ENCODE data around the gene ARL2BP. TPM values are rescaled to one million over a fixed set of nuclear protein-coding genes. Genes with fewer than 3 reads are reported as not detected.
A peak's percentile ranks its signal among the peaks of the same experiment; 100 is the strongest.
"Not testable (repeated sequence)": the region's sequence is repeated elsewhere in the genome, so short reads cannot be mapped to it uniquely, and the experiment has no call there.

The ARL2BP gene
- total RNA-seq = 10 to 100 TPM; 33.3 to 36.9 TPM

DNA sequence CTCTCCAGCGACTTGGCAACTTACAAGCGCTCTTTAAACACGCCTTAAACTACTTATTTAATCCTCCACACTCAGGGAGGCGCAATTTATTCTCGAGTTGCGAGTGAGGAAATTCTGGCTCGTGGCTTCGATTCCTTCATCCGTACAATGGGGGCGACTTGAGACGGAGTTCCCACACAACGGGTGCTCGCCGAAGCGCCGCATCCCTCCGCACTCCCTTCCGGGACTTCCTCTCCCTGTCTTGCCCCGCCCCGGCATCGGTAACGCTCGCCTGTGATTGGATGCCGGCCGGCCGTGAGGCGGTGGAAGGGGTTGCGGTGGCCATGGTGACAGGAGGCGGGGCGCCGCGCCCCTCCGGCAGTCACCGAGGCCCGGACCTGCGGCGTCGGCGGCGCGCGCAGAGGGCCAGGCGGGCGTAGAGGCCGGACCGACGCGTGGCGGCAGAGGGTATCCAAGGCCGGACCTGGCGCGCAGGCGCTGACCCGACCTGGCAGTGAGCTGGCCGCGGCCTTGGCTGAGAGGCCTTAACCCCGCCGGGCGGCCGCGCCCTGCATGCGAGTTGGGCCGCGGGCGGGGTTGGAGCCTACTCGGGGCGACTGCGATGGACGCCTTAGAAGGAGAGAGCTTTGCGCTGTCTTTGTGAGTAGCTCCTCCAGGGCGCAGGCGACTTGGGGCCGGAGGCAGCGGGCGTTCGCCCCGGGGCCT lies at the start of gene ARL2BP:
Gene ARL2BP, plus strand, starts transcription at position 493 of the 705 bp plus-strand sequence. Its CDS starts 109 bp downstream, at position 602.
- POLR2A ChIA-PET = interaction anchor here (0.6 to 1.4 kb wide), 5 partner anchors 12 to 203 kb away, joined by 3 to 7 read pairs (median 3); partner anchors contain the start of genes CIAPIN1 and COQ9
- Mint-ChIP-seq H3K4me1 (ENCODE audit: low read depth) (peaks cover 18% of the 10 kb centered on the region), H3K27me3 (ENCODE audit: low read depth) (no peaks in the 10 kb centered on the region)

GRCh38 chr16:57196286-57196685 lies 48.8 kb upstream of the ARL2BP start:
- ATAC-seq (no peak), DNase-seq (no peak)
- Mint-ChIP-seq H3K4me1 (ENCODE audit: low read depth) (peaks cover 6% of the 10 kb centered on the region), H3K27me3 (ENCODE audit: low read depth) (no peaks in the 10 kb centered on the region), H3K4me3 (no peak overlapping the region), H3K27ac (no peak overlapping the region), H3K9me3 (ENCODE audit: insufficient read depth) (no peaks in the 10 kb centered on the region), H3K36me3 (ENCODE audit: low read depth) (peaks cover 12% of the 10 kb centered on the region)
- ChIA-PET CTCF (interaction anchor here (0.9 to 1.9 kb wide), 2 partner anchors 9 to 10 kb away, joined by 3 to 5 read pairs; partner anchors contain the start of genes PSME3IP1 and RSPRY1), POLR2A (interaction anchor here (1.1 kb wide), 1 partner anchor 9 kb away, joined by 3 read pairs; no protein-coding TSS in a partner anchor)

More for the DNA sequence above, at the start of gene ARL2BP:
- H3K4me3 Mint-ChIP-seq = peak within 1 kb of the TSS; percentile 87
- ATAC-seq (peak; percentile 98), DNase-seq (peak; percentile 98)
- H3K27ac Mint-ChIP-seq = peak within 1 kb of the TSS; percentile 93
- H3K9me3 Mint-ChIP-seq (ENCODE audit: insufficient read depth) = no peaks in the 10 kb centered on the region
- CTCF ChIA-PET = interaction anchor here (1.0 to 1.4 kb wide), 4 partner anchors 22 to 55 kb away, joined by 3 to 8 read pairs (median 4); no protein-coding TSS in a partner anchor
- H3K36me3 Mint-ChIP-seq (ENCODE audit: low read depth) = peaks cover 30% of the 10 kb centered on the region

DNA sequence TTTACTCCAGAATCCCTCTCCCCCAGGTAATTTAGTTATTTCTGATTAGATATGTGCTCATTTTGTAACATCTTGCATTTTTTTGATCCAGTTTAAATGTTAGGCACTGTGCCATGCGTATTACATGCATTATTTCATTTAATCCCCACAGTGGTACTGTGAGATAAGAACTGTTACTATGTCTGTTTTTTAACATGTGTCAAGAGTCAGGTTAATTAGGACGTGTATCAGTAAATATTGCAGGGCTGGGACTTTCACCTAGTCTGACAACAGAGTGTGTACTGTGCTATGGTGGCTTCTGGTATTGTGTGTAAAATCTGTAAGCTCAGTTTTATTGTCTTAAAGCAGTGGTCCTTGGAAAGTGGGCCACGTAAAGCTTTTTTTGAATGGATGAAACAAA lies 48.3 kb upstream of the ARL2BP start:
- peaks cover 6% of the 10 kb centered on the region for H3K4me1 Mint-ChIP-seq (ENCODE audit: low read depth)
- no peak for ATAC-seq
- no peak overlapping the region for H3K4me3 Mint-ChIP-seq
- ChIA-PET POLR2A (interaction anchor here (1.1 kb wide), 1 partner anchor 9 kb away, joined by 3 read pairs; no protein-coding TSS in a partner anchor), CTCF (interaction anchor here (0.9 to 1.9 kb wide), 2 partner anchors 9 to 11 kb away, joined by 3 to 5 read pairs; partner anchors contain the start of genes PSME3IP1 and RSPRY1)
- DNase-seq = no peak
- H3K36me3 Mint-ChIP-seq (ENCODE audit: low read depth) = peaks cover 12% of the 10 kb centered on the region
- H3K9me3 Mint-ChIP-seq (ENCODE audit: insufficient read depth) = no peaks in the 10 kb centered on the region
- H3K27me3 Mint-ChIP-seq (ENCODE audit: low read depth) = no peaks in the 10 kb centered on the region
- no peak overlapping the region for H3K27ac Mint-ChIP-seq

DNA sequence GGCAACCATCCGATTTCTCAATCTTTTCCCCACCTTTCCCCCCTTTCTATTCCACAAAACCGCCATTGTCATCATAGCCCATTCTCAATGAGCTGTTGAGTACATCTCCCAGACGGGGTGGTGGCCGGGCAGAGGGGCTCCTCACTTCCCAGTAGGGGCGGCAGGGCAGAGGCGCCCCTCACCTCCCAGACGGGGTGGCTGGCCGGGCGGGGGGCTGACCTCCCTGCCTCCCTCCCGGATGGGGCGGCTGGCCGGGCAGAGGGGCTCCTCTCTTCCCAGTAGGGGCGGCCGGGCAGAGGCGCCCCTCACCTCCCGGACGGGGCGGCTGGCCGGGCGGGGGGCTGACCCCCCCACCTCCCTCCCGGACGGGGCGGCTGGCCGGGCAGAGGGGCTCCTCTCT lies 44.7 kb upstream of the ARL2BP start:
- H3K4me1 Mint-ChIP-seq (ENCODE audit: low read depth); H3K27me3 Mint-ChIP-seq (ENCODE audit: low read depth); H3K4me3 Mint-ChIP-seq; ATAC-seq; H3K27ac Mint-ChIP-seq; CTCF ChIA-PET; H3K9me3 Mint-ChIP-seq (ENCODE audit: insufficient read depth); DNase-seq; POLR2A ChIA-PET: not testable (repeated sequence)
- H3K36me3 Mint-ChIP-seq (ENCODE audit: low read depth) = peaks cover 19% of the 10 kb centered on the region

- H3K27me3 Mint-ChIP-seq (ENCODE audit: low read depth); CTCF ChIA-PET; POLR2A ChIA-PET; H3K9me3 Mint-ChIP-seq (ENCODE audit: insufficient read depth); DNase-seq; H3K4me1 Mint-ChIP-seq (ENCODE audit: low read depth); H3K4me3 Mint-ChIP-seq; H3K27ac Mint-ChIP-seq; ATAC-seq: not testable (repeated sequence)
- H3K36me3 Mint-ChIP-seq (ENCODE audit: low read depth) = peaks cover 25% of the 10 kb centered on the region
These were observed 44.1 kb upstream of the ARL2BP start for GRCh38 chr16:57200926-57201325.

DNA sequence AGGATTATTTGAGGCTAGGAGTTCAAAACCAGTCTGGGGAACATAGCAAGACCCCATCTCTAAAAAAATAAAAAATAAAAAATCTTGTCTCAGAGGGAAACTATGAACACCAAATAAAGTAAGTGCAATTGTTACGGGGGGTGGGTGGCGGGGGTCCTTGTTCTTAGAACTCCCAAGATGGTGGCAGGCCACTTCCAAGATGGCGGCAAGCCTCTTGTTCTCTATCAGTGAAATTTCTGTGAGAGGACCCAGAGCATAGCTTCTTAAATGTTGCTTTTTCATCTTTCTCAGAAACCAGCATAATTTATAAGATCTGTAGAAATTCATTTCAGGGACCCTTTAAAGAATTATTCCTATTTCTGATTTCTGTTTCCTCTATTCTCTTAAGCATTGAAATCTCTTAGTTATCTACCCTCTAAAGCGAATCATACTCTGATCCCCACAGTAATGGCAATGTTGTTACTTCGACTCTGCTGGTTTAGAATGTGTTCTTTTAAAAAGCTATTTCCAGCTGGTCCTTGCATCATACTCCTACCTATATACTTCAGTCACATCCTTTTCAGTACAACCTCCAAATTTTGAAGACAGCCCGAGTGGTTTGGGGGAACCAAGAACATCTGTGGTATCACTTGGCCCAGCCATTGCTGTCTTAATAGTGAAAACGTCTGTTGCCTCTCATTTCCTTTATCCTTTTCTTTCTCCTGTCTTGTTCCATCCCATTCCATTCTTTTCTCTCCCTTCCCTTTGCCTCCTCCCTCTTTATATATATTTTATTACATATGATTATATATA lies 42.8 kb upstream of the ARL2BP start:
- no peak overlapping the region for H3K27ac Mint-ChIP-seq
- no peaks in the 10 kb centered on the region for H3K27me3 Mint-ChIP-seq (ENCODE audit: low read depth)
- H3K4me3 Mint-ChIP-seq = no peak overlapping the region
- ChIA-PET POLR2A (no interaction called here), CTCF (no interaction called here)
- no peaks in the 10 kb centered on the region for H3K9me3 Mint-ChIP-seq (ENCODE audit: insufficient read depth)
- H3K4me1 Mint-ChIP-seq (ENCODE audit: low read depth) = peaks cover 2% of the 10 kb centered on the region
- ATAC-seq (no peak), DNase-seq (no peak)
- peaks cover 23% of the 10 kb centered on the region for H3K36me3 Mint-ChIP-seq (ENCODE audit: low read depth)

DNA sequence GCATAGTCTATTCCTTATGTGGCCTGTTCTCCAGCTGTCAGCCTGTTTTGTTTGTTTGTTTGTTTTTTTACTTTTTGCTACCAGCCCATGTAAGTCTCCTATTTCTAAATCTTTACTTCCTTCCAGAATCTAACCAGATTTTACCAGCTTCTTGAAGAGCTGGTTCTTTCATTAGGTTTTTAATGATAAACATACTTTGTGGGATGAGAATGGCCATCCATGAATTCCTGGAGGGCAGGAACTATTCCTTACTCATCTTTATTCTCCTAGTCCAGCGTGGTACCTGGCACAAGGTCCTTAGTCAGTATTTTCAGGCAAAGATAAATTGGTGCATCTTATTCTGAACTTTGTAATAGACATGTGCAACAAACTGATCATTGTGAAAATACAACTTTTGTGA lies 41.6 kb upstream of the ARL2BP start:
- peaks cover 2% of the 10 kb centered on the region for H3K4me1 Mint-ChIP-seq (ENCODE audit: low read depth)
- ChIA-PET CTCF (interaction anchor here (1.6 kb wide), 1 partner anchor 21 kb away, joined by 4 read pairs; no protein-coding TSS in a partner anchor), POLR2A (no interaction called here)
- peaks cover 29% of the 10 kb centered on the region for H3K36me3 Mint-ChIP-seq (ENCODE audit: low read depth)
- H3K27ac Mint-ChIP-seq = no peak overlapping the region
- no peaks in the 10 kb centered on the region for H3K27me3 Mint-ChIP-seq (ENCODE audit: low read depth)
- DNase-seq (no peak), ATAC-seq (no peak)
- H3K4me3 Mint-ChIP-seq = no peak overlapping the region
- no peaks in the 10 kb centered on the region for H3K9me3 Mint-ChIP-seq (ENCODE audit: insufficient read depth)

GRCh38 chr16:57204675-57205074 lies 40.4 kb upstream of the ARL2BP start:
- Mint-ChIP-seq H3K4me3 (no peak overlapping the region), H3K36me3 (ENCODE audit: low read depth) (peaks cover 30% of the 10 kb centered on the region), H3K9me3 (ENCODE audit: insufficient read depth) (no peaks in the 10 kb centered on the region), H3K27me3 (ENCODE audit: low read depth) (no peaks in the 10 kb centered on the region), H3K27ac (no peak overlapping the region), H3K4me1 (ENCODE audit: low read depth) (peaks cover 2% of the 10 kb centered on the region)
- CTCF ChIA-PET = interaction anchor here (0.7 to 2.0 kb wide), 3 partner anchors 20 to 690 kb away, joined by 4 to 7 read pairs (median 4); no protein-coding TSS in a partner anchor
- ATAC-seq (no peak), DNase-seq (no peak)
- POLR2A ChIA-PET = no interaction called here

GRCh38 chr16:57208926-57209325 lies 36.1 kb upstream of the ARL2BP start:
- CTCF ChIA-PET = no interaction called here

DNA sequence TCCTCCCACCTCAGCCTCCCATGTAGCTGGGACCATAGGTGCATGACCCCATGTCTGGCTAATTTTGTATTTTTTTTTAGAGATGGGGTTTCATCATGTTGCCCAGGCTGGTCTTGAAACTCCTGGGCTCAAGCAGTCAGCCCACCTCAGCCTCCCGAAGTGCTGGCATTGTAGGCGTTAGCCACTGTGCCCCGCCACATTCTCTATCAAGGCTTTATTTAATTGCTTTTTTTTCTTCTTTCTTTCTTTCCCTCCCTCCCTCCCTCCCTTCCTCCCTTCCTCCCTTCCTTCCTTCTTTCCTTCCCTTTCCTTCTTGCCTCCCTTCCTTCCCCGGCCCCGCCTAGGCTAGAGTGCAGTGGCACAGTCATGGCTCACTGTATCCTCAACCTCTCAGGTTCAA lies 35.3 kb upstream of the ARL2BP start:
- POLR2A ChIA-PET = no interaction called here
- Mint-ChIP-seq H3K9me3 (ENCODE audit: insufficient read depth) (peaks cover 9% of the 10 kb centered on the region), H3K4me1 (ENCODE audit: low read depth) (no peaks in the 10 kb centered on the region), H3K36me3 (ENCODE audit: low read depth) (peaks cover 62% of the 10 kb centered on the region), H3K27me3 (ENCODE audit: low read depth) (no peaks in the 10 kb centered on the region), H3K4me3 (no peak overlapping the region), H3K27ac (no peak overlapping the region)
- DNase-seq (no peak), ATAC-seq (no peak)
- CTCF ChIA-PET = no interaction called here

More at GRCh38 chr16:57208926-57209325, 36.1 kb upstream of the ARL2BP start:
- H3K27ac Mint-ChIP-seq = no peak overlapping the region
- POLR2A ChIA-PET = no interaction called here
- H3K4me1 Mint-ChIP-seq (ENCODE audit: low read depth) = no peaks in the 10 kb centered on the region
- peaks cover 1% of the 10 kb centered on the region for H3K9me3 Mint-ChIP-seq (ENCODE audit: insufficient read depth)
- peaks cover 57% of the 10 kb centered on the region for H3K36me3 Mint-ChIP-seq (ENCODE audit: low read depth)
- H3K27me3 Mint-ChIP-seq (ENCODE audit: low read depth) = no peaks in the 10 kb centered on the region
- no peak for DNase-seq
- no peak for ATAC-seq
- no peak overlapping the region for H3K4me3 Mint-ChIP-seq

DNA sequence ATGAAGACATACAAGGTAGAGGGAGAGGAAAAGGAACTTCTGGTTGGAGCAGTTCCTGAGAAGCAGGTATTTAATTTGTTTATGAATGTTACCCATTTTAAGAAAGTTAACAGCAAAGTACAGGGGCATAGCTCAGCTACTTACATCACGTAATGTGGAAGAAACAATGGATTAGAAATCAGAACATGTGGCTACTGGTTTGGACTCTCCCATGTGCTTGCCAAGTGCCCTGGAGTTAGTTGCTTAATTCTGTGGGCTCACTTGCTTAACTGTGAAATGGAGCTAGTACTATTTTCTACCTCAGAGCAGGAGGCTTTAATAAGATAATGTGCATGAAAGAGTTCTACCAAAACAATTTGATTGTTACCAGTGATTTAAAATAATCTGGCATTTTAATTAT lies 31.6 kb upstream of the ARL2BP start:
- Mint-ChIP-seq H3K27ac (no peak overlapping the region), H3K36me3 (ENCODE audit: low read depth) (peaks cover 77% of the 10 kb centered on the region), H3K4me1 (ENCODE audit: low read depth) (no peaks in the 10 kb centered on the region), H3K9me3 (ENCODE audit: insufficient read depth) (peaks cover 41% of the 10 kb centered on the region), H3K4me3 (no peak overlapping the region), H3K27me3 (ENCODE audit: low read depth) (no peaks in the 10 kb centered on the region)
- ChIA-PET CTCF (interaction anchor here (1.1 to 1.3 kb wide), 3 partner anchors 9 to 209 kb away, joined by 3 to 4 read pairs (median 3); no protein-coding TSS in a partner anchor), POLR2A (no interaction called here)
- no peak for ATAC-seq
- DNase-seq = no peak

DNA sequence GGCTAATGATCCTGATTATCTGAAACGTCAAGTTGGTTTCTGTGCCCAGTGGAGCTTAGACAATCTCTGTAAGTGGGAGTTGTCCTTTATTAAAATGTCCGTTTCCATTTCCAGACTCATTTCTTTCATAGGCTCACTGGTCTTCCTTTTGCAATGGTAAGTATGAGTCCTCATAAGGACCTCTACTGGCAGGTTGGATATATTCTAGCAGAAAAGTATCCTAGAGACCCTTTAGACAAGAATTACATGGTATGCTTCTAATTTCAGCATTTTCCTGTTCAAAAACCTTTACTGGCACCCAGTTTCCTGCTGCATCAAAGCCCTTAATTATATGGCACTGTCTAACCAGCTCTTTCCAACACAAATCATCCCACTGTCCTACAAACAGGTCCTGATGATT lies 28.1 kb upstream of the ARL2BP start:
- Mint-ChIP-seq H3K36me3 (ENCODE audit: low read depth) (peaks cover 89% of the 10 kb centered on the region), H3K4me1 (ENCODE audit: low read depth) (no peaks in the 10 kb centered on the region), H3K9me3 (ENCODE audit: insufficient read depth) (peaks cover 56% of the 10 kb centered on the region), H3K27ac (no peak overlapping the region), H3K27me3 (ENCODE audit: low read depth) (no peaks in the 10 kb centered on the region), H3K4me3 (no peak overlapping the region)
- DNase-seq = no peak
- ChIA-PET POLR2A (no interaction called here), CTCF (no interaction called here)
- no peak for ATAC-seq

Measured in activated CD8-positive, alpha-beta T cell treated with anti-CD3 and anti-CD28 coated beads, Interleukin-2, amount 10 ng/mL, durations not matched to agents 7 days and 5 days (primary cell).